ENCODE measurements around the gene ZNF496. TPM values are rescaled to one million over a fixed set of nuclear protein-coding genes. Genes with fewer than 3 reads are reported as not detected.
A peak's percentile ranks its signal among the peaks of the same experiment; 100 is the strongest.
"Not testable (repeated sequence)": the region's sequence is repeated elsewhere in the genome, so short reads cannot be mapped to it uniquely, and the experiment has no call there.

ZNF496 gene
- 52.6 TPM for polyA plus RNA-seq (2013, experiment 1 of 4)
- polyA plus RNA-seq (2013, experiment 2 of 4): 57.3 TPM
- polyA plus RNA-seq (2013, experiment 3 of 4): 38.0 TPM
- 43.9 TPM for polyA plus RNA-seq (2013, experiment 4 of 4)

GRCh38 chr1:247331525-247332214 is at the start of gene ZNF496:
ZNF496 (minus strand) TSS chr1:247331867; CDS start chr1:247329578, 2,289 bp downstream.
- Histone ChIP-seq H3K4me3 (ENCODE audit: insufficient read depth, low read depth, low read length) (peak within 1 kb of the TSS; percentile 73), H3K4me1 (ENCODE audit: control insufficient read depth, insufficient read depth, low read length) (peaks cover 30% of the 10 kb centered on the region), H3K36me3 (ENCODE audit: control insufficient read depth, insufficient read depth, low read length) (peaks cover 17% of the 10 kb centered on the region), H3K27me3 (ENCODE audit: control insufficient read depth, insufficient read depth, low read length, poor library complexity, severe bottlenecking) (no peaks in the 10 kb centered on the region), H3K9me3 (ENCODE audit: control insufficient read depth, low read length) (no peaks in the 10 kb centered on the region), H3K27ac (ENCODE audit: insufficient read depth, low read depth, low read length, poor library complexity, severe bottlenecking) (peak within 1 kb of the TSS; percentile 74)
- 1% methylated on average over 93 of the region's 93 CpGs for WGBS, 2 experiments

GRCh38 chr1:247378334-247379073 is 46.8 kb upstream of the ZNF496 start:
- no peak overlapping the region for H3K27ac ChIP-seq (ENCODE audit: insufficient read depth, low read depth, low read length, poor library complexity, severe bottlenecking)
- H3K36me3 ChIP-seq (ENCODE audit: control insufficient read depth, insufficient read depth, low read length): no peaks in the 10 kb centered on the region
- no peaks in the 10 kb centered on the region for H3K9me3 ChIP-seq (ENCODE audit: control insufficient read depth, low read length)
- H3K4me3 ChIP-seq (ENCODE audit: insufficient read depth, low read depth, low read length): no peak overlapping the region
- peaks cover 22% of the 10 kb centered on the region for H3K4me1 ChIP-seq (ENCODE audit: control insufficient read depth, insufficient read depth, low read length)
- 87 to 90% methylated on average over 20 of the region's 20 CpGs for WGBS, 2 experiments
- H3K27me3 ChIP-seq (ENCODE audit: control insufficient read depth, insufficient read depth, low read length, poor library complexity, severe bottlenecking): no peaks in the 10 kb centered on the region

GRCh38 chr1:247377656-247378055 is 46.0 kb upstream of the ZNF496 start:
- H3K27ac ChIP-seq (ENCODE audit: insufficient read depth, low read depth, low read length, poor library complexity, severe bottlenecking): not testable (repeated sequence)
- WGBS, 2 experiments: 68 to 72% methylated on average over 7 of the region's 7 CpGs

GRCh38 chr1:247376659-247377058 is 45.0 kb upstream of the ZNF496 start:
- H3K36me3 ChIP-seq (ENCODE audit: control insufficient read depth, insufficient read depth, low read length): no peaks in the 10 kb centered on the region
- H3K4me1 ChIP-seq (ENCODE audit: control insufficient read depth, insufficient read depth, low read length): peaks cover 22% of the 10 kb centered on the region
- no peak overlapping the region for H3K4me3 ChIP-seq (ENCODE audit: insufficient read depth, low read depth, low read length)
- H3K27ac ChIP-seq (ENCODE audit: insufficient read depth, low read depth, low read length, poor library complexity, severe bottlenecking): peak overlapping the region; percentile 74
- H3K27me3 ChIP-seq (ENCODE audit: control insufficient read depth, insufficient read depth, low read length, poor library complexity, severe bottlenecking): no peaks in the 10 kb centered on the region
- WGBS, 2 experiments: 8% methylated on average over 7 of the region's 7 CpGs
- H3K9me3 ChIP-seq (ENCODE audit: control insufficient read depth, low read length): no peaks in the 10 kb centered on the region

More at GRCh38 chr1:247377656-247378055, 46.0 kb upstream of the ZNF496 start:
- not testable (repeated sequence) for H3K36me3 ChIP-seq (ENCODE audit: control insufficient read depth, insufficient read depth, low read length); H3K4me3 ChIP-seq (ENCODE audit: insufficient read depth, low read depth, low read length); H3K27me3 ChIP-seq (ENCODE audit: control insufficient read depth, insufficient read depth, low read length, poor library complexity, severe bottlenecking); H3K9me3 ChIP-seq (ENCODE audit: control insufficient read depth, low read length)
- peaks cover 22% of the 10 kb centered on the region for H3K4me1 ChIP-seq (ENCODE audit: control insufficient read depth, insufficient read depth, low read length)

GRCh38 chr1:247375747-247376146 is 44.1 kb upstream of the ZNF496 start:
- Histone ChIP-seq H3K27ac (ENCODE audit: insufficient read depth, low read depth, low read length, poor library complexity, severe bottlenecking) (no peak overlapping the region), H3K27me3 (ENCODE audit: control insufficient read depth, insufficient read depth, low read length, poor library complexity, severe bottlenecking) (no peaks in the 10 kb centered on the region), H3K4me3 (ENCODE audit: insufficient read depth, low read depth, low read length) (no peak overlapping the region), H3K9me3 (ENCODE audit: control insufficient read depth, low read length) (no peaks in the 10 kb centered on the region), H3K36me3 (ENCODE audit: control insufficient read depth, insufficient read depth, low read length) (no peaks in the 10 kb centered on the region), H3K4me1 (ENCODE audit: control insufficient read depth, insufficient read depth, low read length) (peaks cover 22% of the 10 kb centered on the region)
- 38 to 46% methylated on average over 14 of the region's 14 CpGs for WGBS, 2 experiments

GRCh38 chr1:247374651-247375334 is 43.1 kb upstream of the ZNF496 start:
- peaks cover 22% of the 10 kb centered on the region for H3K4me1 ChIP-seq (ENCODE audit: control insufficient read depth, insufficient read depth, low read length)
- not testable (repeated sequence) for H3K36me3 ChIP-seq (ENCODE audit: control insufficient read depth, insufficient read depth, low read length); H3K9me3 ChIP-seq (ENCODE audit: control insufficient read depth, low read length); H3K4me3 ChIP-seq (ENCODE audit: insufficient read depth, low read depth, low read length); H3K27ac ChIP-seq (ENCODE audit: insufficient read depth, low read depth, low read length, poor library complexity, severe bottlenecking); H3K27me3 ChIP-seq (ENCODE audit: control insufficient read depth, insufficient read depth, low read length, poor library complexity, severe bottlenecking)
- 87 to 91% methylated on average over 8 of the region's 8 CpGs for WGBS, 2 experiments

GRCh38 chr1:247373721-247374141 is 42.1 kb upstream of the ZNF496 start:
- H3K4me3 ChIP-seq (ENCODE audit: insufficient read depth, low read depth, low read length): no peak overlapping the region
- H3K27me3 ChIP-seq (ENCODE audit: control insufficient read depth, insufficient read depth, low read length, poor library complexity, severe bottlenecking): no peaks in the 10 kb centered on the region
- WGBS, 2 experiments: 82 to 83% methylated on average over 26 of the region's 26 CpGs
- no peaks in the 10 kb centered on the region for H3K36me3 ChIP-seq (ENCODE audit: control insufficient read depth, insufficient read depth, low read length)
- no peaks in the 10 kb centered on the region for H3K9me3 ChIP-seq (ENCODE audit: control insufficient read depth, low read length)
- peaks cover 20% of the 10 kb centered on the region for H3K4me1 ChIP-seq (ENCODE audit: control insufficient read depth, insufficient read depth, low read length)
- no peak overlapping the region for H3K27ac ChIP-seq (ENCODE audit: insufficient read depth, low read depth, low read length, poor library complexity, severe bottlenecking)

- Histone ChIP-seq H3K36me3 (ENCODE audit: control insufficient read depth, insufficient read depth, low read length) (no peaks in the 10 kb centered on the region), H3K4me1 (ENCODE audit: control insufficient read depth, insufficient read depth, low read length) (peaks cover under 1% of the 10 kb centered on the region), H3K27ac (ENCODE audit: insufficient read depth, low read depth, low read length, poor library complexity, severe bottlenecking) (no peak overlapping the region), H3K4me3 (ENCODE audit: insufficient read depth, low read depth, low read length) (no peak overlapping the region), H3K9me3 (ENCODE audit: control insufficient read depth, low read length) (no peaks in the 10 kb centered on the region), H3K27me3 (ENCODE audit: control insufficient read depth, insufficient read depth, low read length, poor library complexity, severe bottlenecking) (no peaks in the 10 kb centered on the region)
- WGBS, 2 experiments: 94% methylated on average over 16 of the region's 16 CpGs
Observed at GRCh38 chr1:247371801-247372259, 40.2 kb upstream of the ZNF496 start.

GRCh38 chr1:247370786-247371732 is 39.4 kb upstream of the ZNF496 start:
- H3K4me3 ChIP-seq (ENCODE audit: insufficient read depth, low read depth, low read length): no peak overlapping the region
- no peaks in the 10 kb centered on the region for H3K27me3 ChIP-seq (ENCODE audit: control insufficient read depth, insufficient read depth, low read length, poor library complexity, severe bottlenecking)
- no peaks in the 10 kb centered on the region for H3K4me1 ChIP-seq (ENCODE audit: control insufficient read depth, insufficient read depth, low read length)
- WGBS, 2 experiments: 80 to 84% methylated on average over 15 to 16 of the region's 16 CpGs
- H3K36me3 ChIP-seq (ENCODE audit: control insufficient read depth, insufficient read depth, low read length): no peaks in the 10 kb centered on the region
- no peak overlapping the region for H3K27ac ChIP-seq (ENCODE audit: insufficient read depth, low read depth, low read length, poor library complexity, severe bottlenecking)
- H3K9me3 ChIP-seq (ENCODE audit: control insufficient read depth, low read length): no peaks in the 10 kb centered on the region
